Fibroblast of the aortic adventitia (primary cell): ENCODE measurements around the gene DPEP3. TPM values are rescaled to one million over a fixed set of nuclear protein-coding genes. Genes with fewer than 3 reads are reported as not detected.

ENCODE experiments used
- DNase-seq: peaks from one replicate; pipeline ENCODE4 v3.0.0-alpha.2; 2010; ENCODE audit warnings: low read depth
- H3K4me3 ChIP-seq: 2 replicates; pipeline ENCODE4 v1.5.1; 2011; ENCODE audit warnings: low read depth, mild to moderate bottlenecking, control low read depth, low read length, moderate library complexity
- CTCF ChIP-seq: IDR thresholded peaks from 2 replicates; pipeline ENCODE4 v1.5.1; 2011; ENCODE audit warnings: mild to moderate bottlenecking, low read length, control low read depth, inconsistent platforms; ENCODE audit not compliant: insufficient read depth
- total RNA-seq: library from RNA; depleted of rRNA; stranded (reverse); fragments of >200 nt; gene quantifications from 2 replicates; pipeline ENCODE4 v1.2.3, GENCODE V29; 2012; ENCODE audit warnings: low replicate concordance

Gene DPEP3
- total RNA-seq, 1 donor = not detected

- peak; percentile 43 for DNase-seq
- no peak for TF ChIP-seq CTCF
- H3K4me3 ChIP-seq = peak overlapping the region; percentile 89
Observed at GRCh38 chr16:67965668-67966548, 14.4 kb downstream of the DPEP3 start.

- no peak for TF ChIP-seq CTCF
- DNase-seq = no peak
Observed at GRCh38 chr16:67964477-67965131, 15.7 kb downstream of the DPEP3 start.

GRCh38 chr16:67963662-67964321 lies 16.5 kb downstream of the DPEP3 start:
- DNase-seq = no peak
- TF ChIP-seq CTCF = no peak

More at GRCh38 chr16:67964477-67965131, 15.7 kb downstream of the DPEP3 start:
- H3K4me3 ChIP-seq = peak overlapping the region; percentile 3

GRCh38 chr16:67963292-67963661 lies 17.0 kb downstream of the DPEP3 start:
- no peak for DNase-seq
- no peak overlapping the region for H3K4me3 ChIP-seq

More at GRCh38 chr16:67963662-67964321, 16.5 kb downstream of the DPEP3 start:
- H3K4me3 ChIP-seq = no peak overlapping the region

GRCh38 chr16:67962135-67962534 lies 18.2 kb downstream of the DPEP3 start:
- DNase-seq = no peak
- TF ChIP-seq CTCF = no peak
- H3K4me3 ChIP-seq = no peak overlapping the region

More at GRCh38 chr16:67963292-67963661, 17.0 kb downstream of the DPEP3 start:
- TF ChIP-seq CTCF = no peak

- TF ChIP-seq CTCF = no peak
- no peak overlapping the region for H3K4me3 ChIP-seq
- no peak for DNase-seq
Observed at GRCh38 chr16:67961551-67961957, 18.7 kb downstream of the DPEP3 start.
